ENCODE results near the gene ERC2. TPM values are rescaled to one million over a fixed set of nuclear protein-coding genes. Genes with fewer than 3 reads are reported as not detected.

ERC2 gene
- total and polyA plus RNA-seq, 2 of the 13 experiments (the other 11 are each of a cell fraction or from before 2014, with no cell fraction given) = 0.16 to 0.22 TPM

DNA sequence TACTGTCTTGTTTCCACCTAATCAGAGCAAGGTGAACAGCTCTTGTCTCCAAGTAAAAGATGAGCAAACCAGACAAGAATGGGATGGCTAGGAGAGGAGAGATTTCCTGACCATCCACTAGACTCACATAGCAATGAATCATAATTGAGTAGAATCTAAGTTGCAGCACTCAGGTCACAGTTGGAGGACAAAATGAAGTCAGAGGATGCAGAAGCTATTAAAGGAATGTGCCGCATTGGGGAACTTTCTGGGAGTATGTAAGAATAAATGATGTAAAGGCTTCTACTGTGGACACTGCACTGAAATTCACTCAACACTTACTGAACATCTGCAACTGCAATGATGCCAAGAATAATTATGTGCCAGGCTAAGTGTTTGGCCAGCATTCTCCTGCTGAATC lies 763.7 kb downstream of the ERC2 start (continued):
- TF ChIP-seq, protein P1, sequence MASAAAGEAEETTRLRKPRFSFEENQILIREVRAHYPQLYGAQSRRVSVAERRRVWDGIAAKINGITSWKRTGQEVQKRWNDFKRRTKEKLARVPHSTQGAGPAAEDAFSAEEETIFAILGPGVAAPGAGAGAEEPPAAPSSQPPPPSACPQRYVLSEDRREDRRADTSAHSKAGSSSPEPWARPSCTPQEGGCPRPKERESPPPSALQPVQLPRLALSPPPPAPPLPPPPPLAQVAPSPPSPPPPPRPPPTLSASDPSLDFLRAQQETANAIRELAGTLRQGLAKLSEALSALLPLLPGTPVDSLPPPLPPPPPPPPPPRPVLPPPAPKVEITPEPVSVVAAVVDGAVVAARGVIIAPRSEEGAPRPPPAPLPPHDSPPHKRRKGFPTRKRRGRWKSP (CRISPR knock-in tag; IDR thresholded peaks at IDR 0.05) = no peak
- TF ChIP-seq ZSCAN9 (CRISPR knock-in tag; IDR thresholded peaks at IDR 0.05; ENCODE audit: borderline replicate concordance) (no peak), ZNF205 (CRISPR knock-in tag; IDR thresholded peaks at IDR 0.05) (no peak), NFIB (CRISPR knock-in tag; IDR thresholded peaks at IDR 0.05; ENCODE audit: borderline replicate concordance) (no peak), ZSCAN29 (CRISPR knock-in tag; conservative IDR thresholded peaks at IDR 0.05) (no peak), ZNF761 (CRISPR knock-in tag; conservative IDR thresholded peaks at IDR 0.05) (no peak)
- TF ChIP-seq, protein P2, sequence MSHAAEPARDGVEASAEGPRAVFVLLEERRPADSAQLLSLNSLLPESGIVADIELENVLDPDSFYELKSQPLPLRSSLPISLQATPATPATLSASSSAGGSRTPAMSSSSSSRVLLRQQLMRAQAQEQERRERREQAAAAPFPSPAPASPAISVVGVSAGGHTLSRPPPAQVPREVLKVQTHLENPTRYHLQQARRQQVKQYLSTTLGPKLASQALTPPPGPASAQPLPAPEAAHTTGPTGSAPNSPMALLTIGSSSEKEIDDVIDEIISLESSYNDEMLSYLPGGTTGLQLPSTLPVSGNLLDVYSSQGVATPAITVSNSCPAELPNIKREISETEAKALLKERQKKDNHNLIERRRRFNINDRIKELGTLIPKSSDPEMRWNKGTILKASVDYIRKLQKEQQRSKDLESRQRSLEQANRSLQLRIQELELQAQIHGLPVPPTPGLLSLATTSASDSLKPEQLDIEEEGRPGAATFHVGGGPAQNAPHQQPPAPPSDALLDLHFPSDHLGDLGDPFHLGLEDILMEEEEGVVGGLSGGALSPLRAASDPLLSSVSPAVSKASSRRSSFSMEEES (CRISPR knock-in tag; IDR thresholded peaks at IDR 0.05) = no peak

DNA sequence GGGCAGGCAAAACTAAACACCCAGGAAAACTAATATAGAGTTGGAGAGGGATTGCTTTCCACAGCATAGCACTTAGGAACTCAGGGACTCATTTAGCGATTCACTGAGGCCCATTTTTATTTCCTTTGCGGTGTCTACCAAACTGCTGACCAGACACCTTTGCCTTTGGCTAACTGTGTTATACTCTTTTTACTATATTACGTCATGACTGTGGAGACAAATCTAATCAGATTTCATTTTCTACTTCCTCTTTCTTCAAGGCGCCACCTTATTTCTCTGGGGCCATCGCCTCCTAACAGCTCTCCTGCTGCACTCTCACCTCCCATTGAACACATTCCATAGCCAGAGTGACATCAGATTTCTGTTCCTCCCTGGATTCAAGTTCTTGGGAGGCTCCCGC lies 765.4 kb downstream of the ERC2 start:
- no peaks in the 10 kb centered on the region for H3K9me3 ChIP-seq (ENCODE audit: low read length)
- in situ Hi-C loops (cut with HindIII; ENCODE audit: extremely low pct_ligation_motif_present, low pct_unique_long_range_greater_than_20kb) = no loop called here
- ATAC-seq = no peak
- no peak for FAIRE-seq
- H3K36me3 ChIP-seq (replicated peaks in 1 of 2; ENCODE audit: control insufficient read depth in 1 of 2, insufficient read depth in 2 of 2, low read length in 2 of 2) = no peaks in the 10 kb centered on the region
- H3K4me3 ChIP-seq (replicated peaks in 1 of 3; ENCODE audit: insufficient read depth in 1 of 3, low read depth in 2 of 3, low read length in 3 of 3) = no peak overlapping the region
- 32% methylated on average over 6 of the region's 6 CpGs for WGBS (ENCODE audit: low lambda C conversion rate)
- DNase-seq (ENCODE audit: low spot score) = no peak
- H2AFZ ChIP-seq (ENCODE audit: low read length) = no peak overlapping the region
- POLR2A ChIA-PET = no interaction called here
- H3K4me1 ChIP-seq (ENCODE audit: insufficient read depth, low read length) = no peaks in the 10 kb centered on the region
- H3K4me2 ChIP-seq (ENCODE audit: low read depth, low read length) = no peak overlapping the region
- TF ChIP-seq PITX1 (CRISPR knock-in tag; IDR thresholded peaks at IDR 0.05) (no peak), ATF7 (IDR thresholded peaks at IDR 0.05) (peak; percentile 77), ATF7 (CRISPR knock-in tag; IDR thresholded peaks at IDR 0.05) (no peak), MAFK (conservative IDR thresholded peaks at IDR 0.05 in 1 of 2, IDR thresholded peaks at IDR 0.05 in 1 of 2; ENCODE audit: low read length in 2 of 2) (peak; percentile 15 to 54; a peak in 3 of 4 replicates), CREB1 (IDR thresholded peaks at IDR 0.05) (peak; percentile 65), CREB1 (CRISPR knock-in tag; IDR thresholded peaks at IDR 0.05) (no peak), FOXM1 (CRISPR knock-in tag; IDR thresholded peaks at IDR 0.05) (no peak), PHB2 (IDR thresholded peaks at IDR 0.05; ENCODE audit: partially characterized antibody) (no peak), ZNF761 (CRISPR knock-in tag; conservative IDR thresholded peaks at IDR 0.05) (no peak), TAF15 (IDR thresholded peaks at IDR 0.05; ENCODE audit: low read depth, low read length, poor library complexity, severe bottlenecking) (no peak)
- no peak overlapping the region for H3K9ac ChIP-seq (ENCODE audit: insufficient read depth, low read depth, low read length)
- H3K27me3 ChIP-seq (ENCODE audit: control insufficient read depth in 1 of 2, insufficient read depth in 2 of 2, low read length in 2 of 2) = no peaks in the 10 kb centered on the region; a peak in 1 of 5 replicates
- no peak overlapping the region for H3K27ac ChIP-seq (ENCODE audit: extremely low read length, insufficient read depth, low read length)
- no peaks in the 10 kb centered on the region for H3K79me2 ChIP-seq (ENCODE audit: insufficient read depth, low read length)
- CTCF ChIA-PET (ENCODE audit: low intra/inter-chr PET ratio, low total read pairs) = no interaction called here
- no peaks in the 10 kb centered on the region for H4K20me1 ChIP-seq (ENCODE audit: insufficient read depth, low read length)
- no TSS peak for BruUV-seq (replicated peaks)
- intact Hi-C loops (cut with micrococcal nuclease; ENCODE audit: unreplicated experiment) = no loop called here
